HG02943 (cell line): Measurements from ENCODE around the gene CADM1.
"Not testable (repeated sequence)": the region's sequence is repeated elsewhere in the genome, so short reads cannot be mapped to it uniquely, and the experiment has no call there.

Source experiments
- ATAC-seq: cut with Tn5 transposase; IDR thresholded peaks from one replicate; pipeline ENCODE4 v1.9.1; 2021; ENCODE audit warnings: mild to moderate bottlenecking, low read depth, moderate library complexity; ENCODE audit not compliant: unreplicated experiment

Gene CADM1

GRCh38 chr11:115481528-115481927 is 22.7 kb downstream of the CADM1 start:
- ATAC-seq = no peak

- no peak for ATAC-seq
These were observed 23.6 kb downstream of the CADM1 start for GRCh38 chr11:115480611-115481010.

- no peak for ATAC-seq
These were observed 26.8 kb downstream of the CADM1 start for GRCh38 chr11:115477410-115477809.

GRCh38 chr11:115476463-115477286 is 27.5 kb downstream of the CADM1 start:
- ATAC-seq = no peak

GRCh38 chr11:115475564-115475963 is 28.7 kb downstream of the CADM1 start:
- ATAC-seq = no peak

GRCh38 chr11:115474306-115474705 is 29.9 kb downstream of the CADM1 start:
- not testable (repeated sequence) for ATAC-seq

GRCh38 chr11:115473167-115473566 is 31.0 kb downstream of the CADM1 start:
- no peak for ATAC-seq

GRCh38 chr11:115471367-115471766 is 32.8 kb downstream of the CADM1 start:
- ATAC-seq = no peak

- ATAC-seq = no peak
These were observed 33.3 kb downstream of the CADM1 start for GRCh38 chr11:115470928-115471327.

- ATAC-seq = no peak
These were observed 34.9 kb downstream of the CADM1 start for GRCh38 chr11:115469361-115469760.

GRCh38 chr11:115466122-115466521 is 38.1 kb downstream of the CADM1 start:
- no peak for ATAC-seq

GRCh38 chr11:115464269-115464668 is 39.9 kb downstream of the CADM1 start:
- no peak for ATAC-seq

- ATAC-seq = no peak
These were observed 40.6 kb downstream of the CADM1 start for GRCh38 chr11:115463606-115464005.

- no peak for ATAC-seq
These were observed 41.5 kb downstream of the CADM1 start for GRCh38 chr11:115462757-115463156.

GRCh38 chr11:115462004-115462541 is 42.1 kb downstream of the CADM1 start:
- no peak for ATAC-seq

- no peak for ATAC-seq
These were observed 43.7 kb downstream of the CADM1 start for GRCh38 chr11:115460512-115460911.

GRCh38 chr11:115459563-115459962 is 44.7 kb downstream of the CADM1 start:
- ATAC-seq = no peak

GRCh38 chr11:115458877-115459276 is 45.3 kb downstream of the CADM1 start:
- no peak for ATAC-seq

- no peak for ATAC-seq
These were observed 48.2 kb downstream of the CADM1 start for GRCh38 chr11:115456019-115456418.

- no peak for ATAC-seq
These were observed 48.6 kb downstream of the CADM1 start for GRCh38 chr11:115455613-115456012.

- no peak for ATAC-seq
These were observed 49.7 kb downstream of the CADM1 start for GRCh38 chr11:115454525-115454924.
